Mucosa of descending colon (tissue), 3 donors: ENCODE data around the gene IL4R. TPM values are rescaled to one million over a fixed set of nuclear protein-coding genes. Genes with fewer than 3 reads are reported as not detected.

ENCODE experiments used
- ATAC-seq: fragments of 200-7000 bp; cut with Tn5 transposase; one replicate; pipeline ENCODE4 v1.9.1; 2020; ENCODE audit warnings: mild to moderate bottlenecking, moderate library complexity
- DNase-seq, 3 donors: peaks; one replicate each; pipeline ENCODE4 v3.0.0-alpha.2; 2020
- H3K36me3 ChIP-seq: fragments of 200-600 bp; one replicate; pipeline ENCODE4 v1.8.0; 2021; ENCODE audit warnings: low read depth, mild to moderate bottlenecking
- H3K4me1 ChIP-seq: fragments of 200-600 bp; one replicate; pipeline ENCODE4 v1.8.0; 2021; ENCODE audit warnings: low read depth, mild to moderate bottlenecking
- H3K4me3 ChIP-seq: fragments of 200-600 bp; one replicate; pipeline ENCODE4 v1.8.0; 2021; ENCODE audit warnings: mild to moderate bottlenecking
- H3K9me3 ChIP-seq: fragments of 200-600 bp; one replicate; pipeline ENCODE4 v1.8.0; 2021; ENCODE audit warnings: mild to moderate bottlenecking
- CTCF ChIP-seq: fragments of 200-600 bp; IDR thresholded peaks from one replicate; pipeline ENCODE4 v1.8.0; 2022; ENCODE audit warnings: antibody characterized with exemption, mild to moderate bottlenecking
- intact Hi-C, 2 donors: fragments of 100-400 bp; cut with DNase I in 1 of 2; cut with micrococcal nuclease in 1 of 2; formaldehyde crosslinking; loops; one replicate each; pipeline versions ENCODE4 v1.11.0 to v1.11.1; 2022; cut with DNase I, micrococcal nuclease
- total RNA-seq, 3 donors: library from RNA; stranded (reverse); fragmentation: NEBNext Ultra II Directional in 2 of 3; extraction: Animal tissue kit (Norgen Biotek cat#: 25700) in 2 of 3; gene quantifications; one replicate each; pipeline versions ENCODE4 v1.2.1 to v1.2.4, GENCODE V29; 2021 to 2023
- donor health status: DM: no; HTN: no; CAD: no; lungs with moderate emphysema.
- donor health status: DM: no; HTN: no; CAD: no.
- donor health status: DM: no; HTN: yes; CAD: no.

The IL4R gene
- total RNA-seq, 3 donors from 2014 or later: 131 to 207 (median 164) TPM

- no peaks in the 10 kb centered on the region for H3K4me1 ChIP-seq
- no peaks in the 10 kb centered on the region for H3K36me3 ChIP-seq
- DNase-seq (no peak), ATAC-seq (no peak)
- no peaks in the 10 kb centered on the region for H3K9me3 ChIP-seq
- intact Hi-C loops: no loop called here
- no peak for TF ChIP-seq CTCF
- H3K4me3 ChIP-seq: no peak overlapping the region
Measured at GRCh38 chr16:27385398-27385797, 71.6 kb downstream of the IL4R start.

- intact Hi-C loops: no loop called here
- no peaks in the 10 kb centered on the region for H3K4me1 ChIP-seq
- DNase-seq (no peak), ATAC-seq (no peak)
- H3K9me3 ChIP-seq: no peaks in the 10 kb centered on the region
- TF ChIP-seq CTCF: no peak
- no peak overlapping the region for H3K4me3 ChIP-seq
- no peaks in the 10 kb centered on the region for H3K36me3 ChIP-seq
Measured at GRCh38 chr16:27386674-27387073, 72.9 kb downstream of the IL4R start.

- Histone ChIP-seq H3K9me3 (no peaks in the 10 kb centered on the region), H3K4me1 (no peaks in the 10 kb centered on the region), H3K36me3 (no peaks in the 10 kb centered on the region), H3K4me3 (no peak overlapping the region)
- ATAC-seq: no peak
- DNase-seq: no peak
- intact Hi-C loops: no loop called here
- TF ChIP-seq CTCF: no peak
Measured at GRCh38 chr16:27387724-27388123, 74.0 kb downstream of the IL4R start.

- ATAC-seq (peak; percentile 32), DNase-seq (no peak)
- Histone ChIP-seq H3K4me1 (no peaks in the 10 kb centered on the region), H3K9me3 (no peaks in the 10 kb centered on the region), H3K4me3 (no peak overlapping the region), H3K36me3 (no peaks in the 10 kb centered on the region)
- no peak for TF ChIP-seq CTCF
- intact Hi-C loops: no loop called here
Measured at GRCh38 chr16:27389272-27389961, 75.6 kb downstream of the IL4R start.

- ATAC-seq: no peak
- no peak for TF ChIP-seq CTCF
- intact Hi-C loops: no loop called here
Measured at GRCh38 chr16:27390151-27390550, 76.4 kb downstream of the IL4R start.

GRCh38 chr16:27392671-27393070, 78.9 kb downstream of the IL4R start:
- H3K4me1 ChIP-seq: no peaks in the 10 kb centered on the region
- TF ChIP-seq CTCF: no peak
- H3K9me3 ChIP-seq: no peaks in the 10 kb centered on the region
- no peaks in the 10 kb centered on the region for H3K36me3 ChIP-seq
- H3K4me3 ChIP-seq: no peak overlapping the region
- intact Hi-C loops: no loop called here
- no peak for DNase-seq
- ATAC-seq: no peak

More at GRCh38 chr16:27390151-27390550, 76.4 kb downstream of the IL4R start:
- Histone ChIP-seq H3K36me3 (no peaks in the 10 kb centered on the region), H3K4me1 (no peaks in the 10 kb centered on the region), H3K4me3 (no peak overlapping the region), H3K9me3 (no peaks in the 10 kb centered on the region)
- no peak for DNase-seq
